ENCODE data around the gene FLT3LG.

The FLT3LG gene

GRCh38 chr19:49447485-49448431 is 26.3 kb upstream of the FLT3LG start:
- TF ChIP-seq, protein P1, sequence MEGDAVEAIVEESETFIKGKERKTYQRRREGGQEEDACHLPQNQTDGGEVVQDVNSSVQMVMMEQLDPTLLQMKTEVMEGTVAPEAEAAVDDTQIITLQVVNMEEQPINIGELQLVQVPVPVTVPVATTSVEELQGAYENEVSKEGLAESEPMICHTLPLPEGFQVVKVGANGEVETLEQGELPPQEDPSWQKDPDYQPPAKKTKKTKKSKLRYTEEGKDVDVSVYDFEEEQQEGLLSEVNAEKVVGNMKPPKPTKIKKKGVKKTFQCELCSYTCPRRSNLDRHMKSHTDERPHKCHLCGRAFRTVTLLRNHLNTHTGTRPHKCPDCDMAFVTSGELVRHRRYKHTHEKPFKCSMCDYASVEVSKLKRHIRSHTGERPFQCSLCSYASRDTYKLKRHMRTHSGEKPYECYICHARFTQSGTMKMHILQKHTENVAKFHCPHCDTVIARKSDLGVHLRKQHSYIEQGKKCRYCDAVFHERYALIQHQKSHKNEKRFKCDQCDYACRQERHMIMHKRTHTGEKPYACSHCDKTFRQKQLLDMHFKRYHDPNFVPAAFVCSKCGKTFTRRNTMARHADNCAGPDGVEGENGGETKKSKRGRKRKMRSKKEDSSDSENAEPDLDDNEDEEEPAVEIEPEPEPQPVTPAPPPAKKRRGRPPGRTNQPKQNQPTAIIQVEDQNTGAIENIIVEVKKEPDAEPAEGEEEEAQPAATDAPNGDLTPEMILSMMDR (conservative IDR thresholded peaks at IDR 0.05; ENCODE audit: low read depth, low read length) = no peak
- DNase-seq (ENCODE audit: low read depth) = no peak
- H3K4me3 ChIP-seq (ENCODE audit: low read length) = no peak overlapping the region

GRCh38 chr19:49448432-49448786 is 25.6 kb upstream of the FLT3LG start:
- no peak overlapping the region for H3K4me3 ChIP-seq (ENCODE audit: low read length)
- TF ChIP-seq, protein P1 (conservative IDR thresholded peaks at IDR 0.05; ENCODE audit: low read depth, low read length) = no peak
- DNase-seq (ENCODE audit: low read depth) = no peak

DNA sequence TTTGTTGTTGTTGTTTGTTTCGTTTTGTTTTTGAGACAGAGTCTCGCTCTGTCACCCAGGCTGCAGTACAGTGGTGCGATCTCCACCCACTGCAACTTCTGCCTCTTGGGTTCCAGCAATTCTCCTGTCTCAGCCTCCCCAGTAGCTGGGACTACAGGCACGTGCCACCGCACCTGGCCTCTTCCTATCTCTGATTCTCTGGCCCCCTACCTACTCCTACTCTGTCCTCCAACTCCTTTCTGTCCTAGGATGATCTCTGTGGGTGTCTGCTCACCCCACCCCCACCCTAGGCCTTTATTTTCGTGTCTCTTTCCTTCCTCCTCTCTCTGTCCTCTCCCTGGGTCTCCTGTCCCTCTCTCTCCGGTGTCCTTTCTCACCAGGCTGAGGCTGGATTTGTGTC is 23.6 kb upstream of the FLT3LG start:
- TF ChIP-seq, protein P1 (conservative IDR thresholded peaks at IDR 0.05; ENCODE audit: low read depth, low read length) = no peak
- no peak for DNase-seq (ENCODE audit: low read depth)
- peak overlapping the region; percentile 78 for H3K4me3 ChIP-seq (ENCODE audit: low read length)

DNA sequence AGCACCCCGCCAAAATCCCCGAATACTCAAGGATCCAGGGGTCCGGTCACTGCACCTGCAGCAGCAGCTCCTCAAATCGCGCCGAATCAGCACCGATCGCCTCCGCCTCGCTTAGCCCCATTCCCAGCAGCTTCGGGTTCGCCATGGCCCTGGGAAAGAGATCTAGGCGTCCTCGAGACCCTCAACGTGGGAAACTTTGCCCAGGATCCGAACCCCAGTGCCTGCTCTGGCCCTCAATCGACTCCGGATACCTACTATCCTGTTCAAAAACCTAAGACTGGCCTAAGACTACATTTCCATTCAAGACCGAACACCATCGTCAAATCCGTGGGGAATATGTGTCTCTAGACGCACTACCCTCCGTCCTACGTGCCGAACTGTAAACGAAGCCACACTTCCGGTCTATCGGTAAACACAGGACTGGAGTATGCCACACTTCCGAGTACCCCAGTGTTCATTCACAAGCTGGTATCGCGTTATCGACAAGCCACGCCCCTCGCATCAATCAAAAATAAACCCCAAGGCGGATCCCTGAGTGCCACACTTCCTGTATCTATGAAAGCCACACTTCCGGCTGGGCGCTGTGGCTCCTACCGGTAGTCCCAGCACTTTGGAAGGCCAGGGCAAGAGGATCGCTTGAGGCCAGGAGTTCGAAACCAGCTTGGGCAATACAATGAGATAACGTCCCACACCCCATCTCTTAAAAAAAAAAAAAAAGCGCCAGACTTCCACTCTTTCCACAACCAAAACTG is 22.4 kb upstream of the FLT3LG start, which contains the start of gene PIH1D1:
TSS of gene PIH1D1 (minus strand) at position 385 of the 752 bp plus-strand sequence. CDS start at position 145, 240 bp downstream.
- peak within 1 kb of the TSS; percentile 81 for H3K4me3 ChIP-seq (ENCODE audit: low read length)
- peak; percentile 98 for DNase-seq (ENCODE audit: low read depth)
- TF ChIP-seq, protein P1 (conservative IDR thresholded peaks at IDR 0.05; ENCODE audit: low read depth, low read length) = peak; percentile 19

GRCh38 chr19:49453013-49453756 is 20.8 kb upstream of the FLT3LG start, which contains the start of gene ALDH16A1:
Gene ALDH16A1, plus strand, starts transcription at chr19:49453225. Its CDS starts 107 bp downstream, at chr19:49453332.
- H3K4me3 ChIP-seq (ENCODE audit: low read length) = peak within 1 kb of the TSS; percentile 81
- DNase-seq (ENCODE audit: low read depth) = peak; percentile 88
- TF ChIP-seq, protein P1 (conservative IDR thresholded peaks at IDR 0.05; ENCODE audit: low read depth, low read length) = no peak

DNA sequence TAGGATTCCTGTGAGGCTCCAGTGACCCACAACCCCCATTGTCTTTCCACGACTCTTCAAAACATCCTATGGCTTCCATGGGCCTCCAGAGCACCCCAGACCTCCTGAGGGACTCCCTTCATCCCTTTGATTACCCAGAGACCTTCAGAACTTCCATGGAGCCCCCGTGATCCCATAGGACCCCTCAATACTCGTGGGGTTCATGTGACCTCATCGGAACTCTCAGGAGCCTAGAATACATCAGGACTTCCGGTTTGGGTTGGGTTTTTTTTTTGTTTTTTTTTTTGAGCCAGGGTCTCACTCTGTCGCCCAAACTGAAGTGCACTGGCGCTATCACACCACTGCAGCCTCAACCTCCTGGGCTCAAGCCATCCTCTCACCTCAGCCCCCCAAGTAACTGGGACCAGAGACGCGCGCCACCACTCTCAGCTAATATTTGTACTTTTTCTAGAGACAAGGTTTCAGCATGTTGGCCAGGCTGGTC is 20.2 kb upstream of the FLT3LG start:
- TF ChIP-seq, protein P1 (conservative IDR thresholded peaks at IDR 0.05; ENCODE audit: low read depth, low read length) = no peak
- no peak for DNase-seq (ENCODE audit: low read depth)
- H3K4me3 ChIP-seq (ENCODE audit: low read length) = peak overlapping the region; percentile 81

Measured in retinal pigment epithelial cell (primary cell).